Umbilical cord (tissue), 2 donors: ENCODE data around the gene ZNF750. TPM values are rescaled to one million over a fixed set of nuclear protein-coding genes. Genes with fewer than 3 reads are reported as not detected.

Source experiments
- DNase-seq: peaks from one replicate; pipeline ENCODE4 v3.0.0-alpha.2; 2015; ENCODE audit warnings: low spot score
- total RNA-seq: library from RNA; depleted of rRNA; stranded (reverse); fragments of >200 nt; gene quantifications from one replicate; pipeline ENCODE4 v1.2.3, GENCODE V29; 2014; ENCODE audit warnings: low replicate concordance; ENCODE audit not compliant: insufficient read depth

Gene ZNF750
- total RNA-seq, 1 donor from 2014 or later: 2.4 TPM

DNA sequence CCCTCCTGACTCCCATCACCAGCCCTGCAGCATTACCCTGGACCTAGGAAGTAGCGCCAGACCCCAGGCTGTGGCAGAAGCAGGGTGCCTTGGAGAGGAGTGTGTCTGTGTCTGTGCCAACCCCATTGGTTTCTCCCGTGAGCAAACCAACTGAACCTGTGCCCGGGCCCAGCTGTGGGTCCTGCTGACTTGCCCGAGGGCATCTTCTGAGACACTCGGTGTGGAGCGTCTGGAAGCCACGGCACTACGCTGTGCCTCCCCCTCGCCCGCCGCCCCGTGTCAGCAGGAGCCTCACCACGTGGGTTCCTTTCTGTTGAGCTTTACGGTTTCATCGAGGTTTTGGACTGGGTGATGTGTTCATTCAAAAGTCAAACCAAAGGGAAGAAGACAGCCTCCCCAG, 27.8 kb downstream of the ZNF750 start:
- no peak for DNase-seq

DNA sequence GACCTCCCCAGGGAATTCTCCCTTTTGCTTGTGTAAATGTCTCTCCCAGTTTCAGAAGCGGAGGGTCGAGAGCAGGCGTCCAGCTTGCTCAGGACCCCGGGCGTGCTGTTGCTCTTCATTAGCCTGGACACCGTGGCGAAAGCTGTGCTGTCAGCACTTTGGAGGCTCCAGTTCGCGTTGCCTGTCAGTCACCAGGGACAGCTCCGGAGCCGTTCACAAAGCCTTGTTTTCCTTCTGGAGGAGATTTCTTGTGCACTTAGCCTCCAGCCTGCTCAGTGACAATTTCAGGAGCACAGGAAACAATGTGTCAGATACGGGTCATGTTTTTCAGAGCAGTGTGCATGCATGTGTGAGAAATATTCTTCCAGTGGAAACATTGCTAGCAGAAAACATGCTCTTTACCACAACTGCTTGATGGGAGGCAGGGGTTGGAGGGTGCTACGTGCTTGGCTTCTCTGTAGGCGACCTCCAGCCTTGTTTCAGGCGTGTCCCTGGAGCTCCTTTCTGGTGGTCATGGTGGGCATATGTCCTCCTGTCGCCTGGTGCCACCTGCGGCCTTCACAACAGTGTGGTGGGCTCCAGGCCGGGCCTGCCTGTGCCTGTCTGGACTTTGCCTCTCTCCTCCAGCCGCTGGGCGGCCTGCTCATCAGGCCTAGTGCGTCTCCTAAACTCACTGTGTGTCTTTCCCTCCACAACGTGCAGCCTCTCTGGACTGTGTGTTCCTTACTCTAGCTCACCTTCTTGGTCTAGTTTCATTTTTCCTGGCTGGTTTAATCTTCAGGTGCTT, 29.0 kb downstream of the ZNF750 start:
- no peak for DNase-seq

DNA sequence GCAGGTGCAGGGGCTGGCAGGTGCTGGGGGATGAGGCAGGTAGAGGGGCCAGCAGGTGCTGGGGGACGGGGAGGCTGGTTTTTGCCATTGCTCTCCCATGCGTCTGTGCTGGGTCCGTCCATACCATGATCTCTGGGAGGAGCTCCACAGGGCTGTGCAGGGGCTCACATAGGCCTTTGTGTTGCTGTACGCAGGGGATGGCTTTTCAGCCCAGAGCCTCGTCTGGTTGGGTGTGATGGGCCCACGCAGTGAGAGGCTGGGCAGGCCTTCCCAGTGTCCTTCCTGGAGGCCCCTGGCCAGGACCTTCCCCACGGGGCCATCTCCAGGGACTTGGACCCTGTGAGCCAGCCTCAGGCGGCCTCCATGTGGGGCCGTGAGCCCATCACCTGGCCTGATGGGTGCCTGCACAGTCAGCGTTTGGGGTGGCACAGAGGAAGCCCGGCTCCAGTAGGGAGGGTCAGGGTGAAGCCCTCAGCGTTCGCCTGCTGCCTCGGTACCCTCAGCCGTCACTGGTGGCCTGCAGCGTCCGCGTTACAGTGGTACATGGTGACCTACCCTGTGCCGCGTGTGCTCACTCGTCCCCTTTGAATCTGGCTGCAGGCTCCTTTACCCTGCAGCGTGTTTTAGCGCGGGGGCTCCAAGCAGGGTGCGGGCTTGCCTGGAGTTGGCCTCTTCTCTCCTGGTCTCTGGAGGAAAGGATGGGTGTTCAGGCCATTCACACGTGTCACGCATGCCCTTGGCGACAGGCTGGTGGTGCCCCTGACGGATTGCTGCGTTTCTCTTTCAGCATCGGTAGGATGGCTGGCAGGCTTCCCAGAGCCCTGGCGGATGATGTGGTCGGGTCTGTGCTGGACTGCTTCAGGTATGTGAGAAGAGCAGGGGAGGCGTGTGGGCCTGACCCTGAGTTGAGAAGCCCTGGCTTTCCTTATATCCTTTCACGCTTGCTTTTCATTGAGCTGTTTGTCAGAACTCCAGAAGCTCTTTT, 30.6 kb downstream of the ZNF750 start:
- peak; percentile 38 for DNase-seq

DNA sequence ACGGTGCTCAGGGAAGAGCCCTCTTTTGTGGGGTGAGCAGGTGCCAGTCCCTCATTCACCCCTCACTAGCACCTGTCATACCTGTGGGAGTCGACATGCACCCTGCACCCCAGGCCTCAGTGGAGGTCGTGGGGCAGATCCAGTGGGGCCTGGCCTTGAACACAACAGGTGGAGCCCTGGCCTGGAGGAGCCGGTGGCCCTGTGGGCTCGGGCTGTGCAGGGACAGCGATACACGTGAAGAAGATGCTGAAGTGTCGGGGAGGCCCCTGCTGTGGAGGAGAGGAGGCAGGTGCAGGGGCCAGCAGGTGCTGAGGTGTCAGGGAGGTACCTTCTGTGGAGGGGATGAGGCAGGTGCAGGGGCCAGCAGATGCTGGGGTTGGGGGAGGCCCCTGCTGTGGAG, 31.8 kb downstream of the ZNF750 start:
- DNase-seq: no peak

DNA sequence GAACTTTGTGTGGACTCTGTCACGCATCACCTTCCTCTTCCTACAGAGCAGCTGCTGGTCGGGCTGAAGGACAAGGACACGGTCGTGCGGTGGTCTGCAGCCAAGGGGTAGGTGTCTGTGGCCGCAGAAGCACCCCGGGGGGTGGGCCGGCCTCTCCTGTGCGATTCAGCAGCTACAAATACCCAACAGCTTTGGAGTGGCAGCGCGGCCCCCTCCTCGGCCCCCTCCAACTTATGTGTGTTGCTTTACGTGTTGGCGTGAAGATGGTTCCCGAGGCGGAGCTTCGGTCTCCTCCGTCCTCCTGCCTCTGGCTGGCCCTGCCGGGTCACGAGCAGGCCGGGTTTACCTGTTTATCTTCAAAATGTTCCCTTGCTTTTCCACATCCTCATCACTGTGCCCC, 32.3 kb downstream of the ZNF750 start:
- no peak for DNase-seq

DNA sequence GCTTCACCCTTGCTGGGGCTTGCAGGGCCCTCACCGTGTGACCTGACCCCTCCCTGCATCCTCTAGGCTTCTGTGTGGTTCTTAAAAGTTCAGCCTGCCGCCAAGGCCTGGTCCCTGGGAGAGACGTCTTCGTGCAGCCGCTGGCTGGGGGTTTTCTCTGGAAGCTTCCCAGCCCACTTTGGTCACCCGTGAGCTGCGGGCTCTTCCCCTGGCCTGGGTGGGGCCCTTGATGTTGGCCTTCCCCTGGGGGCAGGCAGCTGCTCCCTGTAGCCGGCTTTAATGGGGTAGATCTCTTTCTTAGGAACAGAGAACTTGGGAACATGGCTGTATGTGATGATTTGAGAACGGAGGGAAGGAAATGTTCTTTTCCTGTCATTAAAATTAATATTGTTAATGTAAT, 32.7 kb downstream of the ZNF750 start:
- no peak for DNase-seq

DNA sequence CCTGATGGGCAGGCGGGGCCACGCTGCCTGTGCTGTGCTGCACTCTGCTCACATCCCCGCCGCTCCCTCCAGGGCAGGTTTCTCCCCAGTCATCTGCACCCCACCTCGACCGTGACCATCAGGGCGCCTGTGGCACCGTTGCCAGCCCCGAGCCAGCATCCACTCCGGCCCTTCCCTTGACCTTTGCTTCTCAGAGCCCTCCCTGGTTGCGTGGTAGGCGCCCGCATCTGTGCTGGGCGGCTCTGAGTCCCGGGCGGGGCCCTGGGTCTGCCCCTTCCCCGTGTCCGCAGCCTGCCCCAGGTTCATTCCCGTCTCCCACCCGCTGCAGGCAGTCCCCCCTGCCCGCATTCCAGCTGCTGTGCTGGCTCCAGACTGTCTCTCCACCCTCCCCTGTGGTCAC, 33.2 kb downstream of the ZNF750 start:
- no peak for DNase-seq

DNA sequence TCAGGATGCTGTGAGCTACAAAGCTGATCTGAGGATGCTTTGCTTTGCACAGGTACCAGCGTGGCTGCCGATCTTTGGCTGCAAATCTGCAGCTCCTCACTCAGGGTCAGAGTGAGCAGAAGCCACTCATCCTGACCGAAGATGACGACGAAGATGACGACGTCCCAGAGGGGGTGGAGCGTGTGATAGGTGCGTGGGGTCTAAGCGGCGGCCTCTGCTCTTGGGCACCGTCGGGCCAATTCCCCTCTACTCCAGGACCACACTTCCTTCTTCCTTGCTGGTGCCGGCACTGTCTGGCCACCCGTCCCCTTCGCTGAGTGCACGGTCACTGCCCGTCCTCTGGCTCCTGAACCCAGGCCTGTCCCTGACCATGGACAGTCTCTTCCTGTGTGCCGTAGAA, 34.0 kb downstream of the ZNF750 start:
- no peak for DNase-seq

DNA sequence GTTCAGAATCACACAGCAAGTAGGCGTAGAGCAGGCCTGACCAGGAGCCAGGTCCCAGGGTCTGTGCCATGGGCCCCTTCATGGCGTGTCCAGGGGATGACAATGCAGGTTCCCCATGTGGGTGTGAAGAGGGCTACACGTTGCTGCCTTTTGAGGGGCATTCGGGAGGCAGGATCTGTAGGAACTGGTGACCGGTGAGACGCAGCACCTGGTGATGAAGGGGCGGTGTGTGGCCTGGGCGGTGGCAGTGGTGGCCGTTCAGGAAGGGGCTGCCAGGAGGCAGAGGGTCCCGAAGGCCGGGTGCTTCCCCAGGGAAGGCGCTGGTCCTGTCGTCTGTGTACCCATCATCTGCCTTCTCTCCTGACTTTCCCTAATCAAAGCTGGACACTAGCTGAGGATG, 34.6 kb downstream of the ZNF750 start:
- DNase-seq: no peak

DNA sequence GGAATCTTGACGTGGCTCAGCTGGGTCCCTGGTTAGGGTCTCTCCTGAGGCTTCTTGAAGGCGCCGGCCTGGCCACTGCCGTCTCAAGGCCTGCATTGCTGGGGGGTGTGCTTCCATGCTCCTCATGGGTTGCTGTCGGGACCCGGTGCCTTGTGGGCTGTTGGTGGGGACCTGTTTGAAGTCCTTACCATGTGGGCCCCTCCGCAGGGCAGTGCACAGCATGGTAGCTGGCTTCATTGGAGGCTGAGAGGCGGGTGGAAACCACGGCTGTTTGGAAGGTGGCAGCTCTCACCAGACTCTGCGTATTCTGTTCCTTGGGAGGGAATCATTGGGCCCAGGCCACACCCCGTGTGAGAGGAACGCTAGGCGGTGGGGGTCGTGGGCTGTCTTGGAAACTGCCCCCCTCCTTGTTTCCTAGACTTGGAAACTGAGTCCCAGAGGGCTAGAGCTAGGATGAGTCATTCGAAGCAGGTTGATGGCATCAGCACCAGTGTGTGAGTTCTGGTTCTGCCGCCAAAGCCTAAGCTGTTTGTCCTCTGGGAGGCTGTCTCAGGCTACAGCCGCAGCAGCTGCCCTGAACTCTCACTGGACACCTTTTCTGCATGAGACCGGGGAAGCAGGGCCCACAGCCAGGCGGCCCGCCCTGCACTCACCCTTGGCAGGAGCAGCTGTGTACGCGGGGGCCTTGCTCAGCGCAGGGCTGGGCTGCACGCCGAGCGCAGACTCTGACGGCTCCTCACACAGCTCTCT, 35.2 kb downstream of the ZNF750 start:
- no peak for DNase-seq

DNA sequence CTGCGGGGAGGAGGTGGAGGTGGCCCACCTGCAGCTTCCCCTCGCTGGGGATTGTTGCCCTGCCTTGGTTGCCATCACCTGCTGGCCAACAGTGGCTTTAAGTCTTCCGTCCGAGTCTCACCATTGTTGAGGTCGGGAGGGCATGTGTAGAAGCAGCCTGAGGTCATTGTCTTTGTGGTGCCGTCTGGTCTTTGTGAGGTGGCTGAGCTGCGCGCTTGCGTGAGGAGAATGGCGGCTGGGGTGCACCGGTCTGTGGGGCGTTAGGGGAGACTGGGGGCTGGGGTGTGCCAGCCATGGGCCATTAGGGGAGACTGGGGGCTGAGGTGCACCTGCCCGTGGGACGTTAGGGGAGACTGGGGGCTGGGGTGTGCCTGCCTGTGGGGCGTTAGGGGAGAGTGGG, 36.2 kb downstream of the ZNF750 start:
- DNase-seq: no peak

DNA sequence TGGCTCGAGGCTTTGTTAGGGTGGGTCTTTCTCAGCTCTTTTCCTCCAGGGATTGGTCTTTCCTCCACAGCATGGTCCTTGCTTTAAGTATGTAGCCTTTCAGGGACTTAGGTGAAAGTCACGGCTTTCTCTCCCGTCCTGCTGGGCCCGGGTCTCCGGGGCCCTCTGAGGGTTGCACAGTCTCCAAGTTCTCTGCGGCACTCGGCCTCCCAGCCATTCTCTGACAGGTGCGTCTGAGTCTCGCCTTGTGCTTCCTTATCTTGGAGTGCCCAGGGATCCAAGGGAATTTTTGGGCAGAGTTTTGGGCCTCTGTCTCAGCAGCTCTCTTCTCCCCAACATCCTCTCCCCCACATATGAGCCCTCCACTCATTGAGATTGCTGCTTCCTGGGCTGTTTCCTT, 36.6 kb downstream of the ZNF750 start:
- DNase-seq: no peak

DNA sequence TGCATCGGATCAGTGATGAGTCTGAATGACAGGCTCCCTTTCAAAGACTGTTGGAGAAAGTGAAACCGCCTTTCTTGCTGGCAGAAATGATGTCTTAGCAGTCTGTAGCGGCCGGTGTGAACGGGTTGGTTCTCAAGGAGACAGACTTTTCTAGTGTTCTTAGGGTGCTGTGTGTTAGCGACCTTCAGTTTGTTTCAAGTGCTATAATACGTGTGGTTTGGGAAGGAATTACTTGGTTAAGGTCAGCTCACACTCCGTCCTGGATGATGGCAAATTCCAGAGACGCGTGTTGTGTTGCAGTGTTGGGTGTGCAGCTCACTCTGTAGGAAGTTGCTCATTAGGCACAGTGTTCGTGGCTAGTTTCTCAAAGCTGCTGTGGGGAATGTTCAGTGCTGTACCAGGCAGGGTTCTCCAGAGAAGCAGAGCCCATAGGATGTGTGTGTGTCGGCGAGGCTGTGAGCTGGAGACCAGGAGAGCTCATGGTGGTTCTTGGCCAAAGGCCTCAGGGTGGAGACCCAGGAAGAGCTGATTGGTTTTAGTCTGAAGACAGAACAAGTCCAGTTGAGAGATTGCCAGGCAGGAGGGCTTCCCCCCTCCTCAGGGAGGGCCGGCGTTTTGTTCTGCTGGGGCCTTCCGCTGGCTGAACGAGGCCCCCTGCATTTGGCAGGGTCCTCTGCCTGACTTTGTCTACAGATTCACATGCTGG, 37.6 kb downstream of the ZNF750 start:
- peak; percentile 19 for DNase-seq

DNA sequence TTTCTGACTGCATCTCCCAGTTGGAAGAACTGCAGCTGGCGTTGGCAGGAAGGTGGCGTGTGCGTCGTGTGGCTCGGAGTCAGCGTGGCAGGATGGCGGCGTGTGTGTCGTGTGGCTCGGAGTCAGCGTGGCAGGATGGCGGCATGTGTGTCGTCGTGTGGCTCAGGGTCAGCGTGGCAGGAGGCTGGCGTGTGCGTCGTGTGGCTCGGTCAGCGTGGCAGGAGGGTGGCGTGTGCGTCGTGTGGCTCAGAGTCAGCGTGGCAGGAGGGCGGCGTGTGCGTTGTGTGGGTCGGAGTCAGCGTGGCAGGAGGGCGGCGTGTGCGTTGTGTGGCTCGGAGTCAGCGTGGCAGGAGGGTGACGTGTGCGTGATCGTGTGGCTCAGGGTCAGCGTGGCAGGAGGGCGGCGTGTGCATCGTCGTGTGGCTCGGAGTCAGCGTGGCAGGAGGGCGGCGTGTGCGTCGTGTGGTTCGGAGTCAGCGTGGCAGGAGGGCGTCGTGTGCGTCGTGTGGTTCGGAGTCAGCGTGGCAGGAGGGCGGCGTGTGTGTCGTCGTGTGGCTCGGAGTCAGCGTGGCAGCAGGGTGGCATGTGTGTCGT, 38.3 kb downstream of the ZNF750 start:
- no peak for DNase-seq

DNA sequence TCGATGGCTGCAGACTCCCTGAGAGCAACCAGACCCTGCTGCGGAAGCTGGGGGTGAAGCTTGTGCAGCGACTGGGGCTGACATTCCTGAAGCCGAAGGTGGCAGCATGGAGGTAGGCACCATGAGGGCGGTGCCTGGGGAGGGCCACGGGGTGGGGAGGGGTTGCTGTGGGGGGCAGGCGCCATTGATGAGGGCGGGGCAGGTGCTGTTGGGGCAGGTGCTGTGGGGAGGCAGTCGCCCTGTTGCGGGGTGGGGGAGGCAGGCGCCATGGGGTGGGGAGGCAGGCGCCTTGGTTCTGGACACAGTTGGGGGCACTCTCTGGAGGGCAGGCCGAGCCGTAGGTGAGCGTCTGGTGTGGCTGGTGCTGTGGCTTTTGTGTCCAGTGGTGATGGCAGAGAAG, 38.9 kb downstream of the ZNF750 start:
- no peak for DNase-seq

DNA sequence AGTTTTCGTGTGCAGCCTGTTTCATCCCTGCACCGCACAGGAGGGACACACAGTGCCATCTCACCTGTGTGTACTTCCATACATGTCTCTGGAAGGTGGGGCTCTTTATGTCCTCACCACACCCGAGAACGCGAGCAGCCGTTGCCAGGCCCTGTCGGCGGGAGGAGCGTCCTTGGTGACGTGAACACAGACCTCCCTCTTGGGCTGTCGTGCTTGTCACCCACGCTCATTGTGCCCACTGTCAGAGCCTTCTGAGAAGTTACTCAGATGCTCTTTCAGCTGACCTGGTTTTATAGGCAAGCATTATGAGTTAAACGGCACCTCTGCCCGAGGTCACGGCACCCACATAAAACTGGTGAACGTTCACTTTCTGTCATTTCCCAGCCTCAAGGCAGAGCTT, 40.2 kb downstream of the ZNF750 start:
- no peak for DNase-seq

DNA sequence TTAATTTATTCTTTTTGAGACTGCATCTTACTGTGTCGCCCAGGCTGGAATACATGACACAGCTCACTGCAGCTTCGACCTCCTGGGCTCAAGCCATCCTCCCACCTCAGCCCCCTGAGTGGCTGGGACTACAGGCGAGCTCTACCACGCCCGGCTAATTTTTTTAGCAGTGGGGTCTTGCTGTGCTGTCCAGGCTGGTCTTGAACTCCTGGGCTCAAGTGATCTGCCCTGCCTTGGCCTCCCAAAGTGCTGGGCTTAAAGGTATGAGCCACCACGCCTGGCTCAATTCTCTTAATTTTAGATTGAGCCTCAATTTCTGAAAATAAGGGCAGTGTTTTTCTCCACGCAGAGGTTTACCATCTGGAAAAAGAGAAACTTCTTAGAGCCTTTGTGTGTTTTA, 41.1 kb downstream of the ZNF750 start:
- no peak for DNase-seq

DNA sequence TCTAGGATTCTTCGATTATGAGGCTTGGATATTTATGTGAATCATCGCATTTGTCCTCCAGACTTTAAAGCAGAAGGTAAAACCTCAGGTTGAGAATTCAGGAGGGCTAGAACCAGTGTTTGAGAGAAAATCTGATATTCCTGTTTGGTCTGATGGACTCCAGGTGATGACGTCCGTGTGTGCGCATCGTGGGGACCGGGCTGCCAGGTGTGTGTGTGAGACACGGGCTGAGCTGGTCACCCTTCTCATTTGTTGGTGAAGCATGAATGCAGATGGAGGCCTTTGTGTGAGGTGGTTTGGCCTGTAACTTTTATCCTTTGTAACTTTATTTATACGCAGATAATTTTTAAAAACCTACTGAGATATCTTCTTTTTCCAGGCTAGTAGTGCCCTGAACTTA, 42.8 kb downstream of the ZNF750 start:
- no peak for DNase-seq

DNA sequence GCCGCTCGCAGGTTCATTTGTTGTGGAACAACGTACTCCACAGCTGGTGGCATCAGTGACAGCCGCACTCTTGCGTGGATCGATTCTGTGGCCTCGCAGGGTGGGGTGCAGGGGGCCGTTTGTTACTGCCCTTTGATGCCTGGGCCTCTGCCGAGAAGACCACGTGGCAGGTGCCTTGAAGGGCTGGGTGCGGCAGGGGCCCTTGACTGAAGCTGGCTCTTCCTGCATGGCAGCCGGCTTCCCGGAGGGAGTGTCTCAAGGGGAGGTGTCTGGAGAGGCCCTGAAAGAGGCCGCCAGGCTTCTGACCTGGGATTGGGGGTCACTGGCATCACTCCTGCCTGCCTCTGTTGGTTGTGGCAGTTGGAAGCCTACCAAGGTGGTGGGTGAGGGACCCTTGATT, 44.2 kb downstream of the ZNF750 start:
- DNase-seq: no peak

DNA sequence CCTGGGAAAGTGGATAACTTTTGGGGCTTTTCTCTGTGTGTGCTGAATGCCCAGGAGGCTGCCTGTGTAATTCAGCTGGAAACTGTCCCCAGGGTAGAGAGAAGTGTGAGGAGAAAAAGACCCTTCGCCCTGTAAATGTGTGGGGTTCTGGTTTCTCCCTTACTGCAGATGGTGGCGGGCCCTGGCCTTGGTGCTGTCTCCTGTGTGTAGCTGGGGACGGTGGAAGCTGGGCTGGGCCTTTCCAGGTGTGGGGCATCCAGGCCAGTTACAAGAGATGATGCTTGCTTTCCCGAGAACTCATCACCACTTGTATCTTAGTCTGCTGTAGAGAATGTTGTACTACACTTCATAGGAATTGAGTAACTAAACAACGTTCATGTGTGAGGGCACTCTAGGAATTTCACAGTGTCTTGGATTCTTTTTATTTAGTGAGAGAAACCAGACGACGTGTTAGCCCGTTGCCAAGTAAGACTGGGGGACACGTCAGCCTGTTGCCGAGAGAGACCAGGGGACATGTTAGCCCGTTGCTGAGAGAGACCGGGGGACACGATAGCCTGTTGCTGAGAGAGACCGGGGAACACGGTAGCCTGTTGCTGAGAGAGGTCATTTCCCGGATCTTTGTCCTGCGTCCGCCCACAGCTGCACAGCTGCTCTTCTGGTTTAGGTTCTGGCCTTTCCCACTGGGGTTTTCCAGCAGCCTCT, 44.9 kb downstream of the ZNF750 start:
- DNase-seq: peak; percentile 28
